Measurements from ENCODE around the gene ZNF655. TPM values are rescaled to one million over a fixed set of nuclear protein-coding genes. Genes with fewer than 3 reads are reported as not detected.

ZNF655 gene
- total and polyA plus RNA-seq, 2 of the 4 experiments (the other 2 are of a cell fraction) = 49.6 to 54.7 TPM

DNA sequence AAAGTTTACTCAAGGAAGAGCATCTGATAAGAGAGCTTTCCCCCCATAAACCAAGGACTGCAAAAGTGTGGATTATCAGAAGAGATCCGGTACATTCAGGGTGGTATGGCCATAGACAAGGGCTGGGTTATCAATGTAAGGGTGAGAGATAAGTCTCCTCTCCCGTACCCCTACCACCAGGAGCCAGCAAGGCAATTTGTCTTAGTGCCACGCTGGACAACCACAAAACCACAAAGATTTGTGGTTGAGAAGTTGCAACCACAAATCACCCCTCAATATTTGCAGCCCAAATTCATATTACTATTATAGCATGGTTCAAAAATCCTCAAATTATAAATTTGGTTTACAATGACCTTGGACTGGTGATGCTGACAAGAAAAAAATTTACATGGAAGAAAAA is 56.1 kb downstream of the ZNF655 start:
- Histone ChIP-seq H3K4me3 (ENCODE audit: insufficient read depth, low read depth, low read length) (no peak overlapping the region), H3K14ac (replicated peaks; ENCODE audit: low read depth, low read length) (no peak overlapping the region), H2BK20ac (ENCODE audit: low read depth, low read length) (no peak overlapping the region), H2BK5ac (ENCODE audit: low read depth, low read length, poor library complexity, severe bottlenecking) (no peak overlapping the region), H2BK120ac (ENCODE audit: low read depth, low read length) (no peak overlapping the region), H3K4ac (ENCODE audit: low read depth, low read length) (no peak overlapping the region), H4K20me1 (ENCODE audit: insufficient read depth, low read length) (no peaks in the 10 kb centered on the region), H3K9ac (ENCODE audit: low read depth, low read length) (no peak overlapping the region), H2AFZ (replicated peaks; ENCODE audit: low read length, poor library complexity) (no peak overlapping the region), H3K23ac (ENCODE audit: low read depth, low read length) (no peak overlapping the region), H3K36me3 (ENCODE audit: control insufficient read depth, insufficient read depth, low read length) (peaks cover 4% of the 10 kb centered on the region; the same call in 1 of the 2 replicates), H3K27ac (ENCODE audit: insufficient read depth, low read length) (no peak overlapping the region), H3K18ac (ENCODE audit: low read depth, low read length) (no peak overlapping the region), H4K8ac (ENCODE audit: low read depth in 2 of 2, low read length in 2 of 2) (no peak overlapping the region), H3K4me1 (ENCODE audit: control insufficient read depth, insufficient read depth, low read length) (no peaks in the 10 kb centered on the region), H2AK5ac (ENCODE audit: low read depth, low read length) (no peak overlapping the region), H3K79me1 (ENCODE audit: low read depth in 1 of 2, low read length in 2 of 2) (peaks cover 11 to 17% of the 10 kb centered on the region in 2 experiments; a peak in 3 of 4 replicates), H3K4me2 (ENCODE audit: low read depth, low read length) (no peak overlapping the region), H2BK15ac (ENCODE audit: low read depth, low read length) (no peak overlapping the region), H3K9me3 (ENCODE audit: control insufficient read depth, insufficient read depth, low read length) (no peaks in the 10 kb centered on the region), H2AK9ac (replicated peaks; ENCODE audit: low read depth, low read length, poor library complexity) (no peak overlapping the region), H4K91ac (ENCODE audit: insufficient read depth, low read depth, low read length) (no peak overlapping the region), H4K5ac (ENCODE audit: low read depth, low read length) (no peak overlapping the region), H3K27me3 (ENCODE audit: control insufficient read depth, insufficient read depth, low read length) (no peaks in the 10 kb centered on the region; the same call in 1 of the 2 replicates), H3K9me1 (ENCODE audit: insufficient read depth, low read length) (peaks cover 3% of the 10 kb centered on the region; the same call in 1 of the 2 replicates), H3K56ac (ENCODE audit: extremely low read depth, insufficient read depth, low read length) (no peak overlapping the region)
- ATAC-seq (ENCODE audit: low read depth) = no peak
- WGBS, 2 experiments (ENCODE audit: extremely low coverage in 2 of 2, insufficient read length in 1 of 2) = no CpG with 5 or more reads among the region's 3 CpGs
- ChIA-PET POLR2A (ENCODE audit: unreplicated experiment) (no interaction called here), CTCF (no interaction called here)
- DNase-seq = no peak
- no TSS peak for BruUV-seq (replicated peaks)
- TF ChIP-seq POLR2A (IDR thresholded peaks at IDR 0.05; ENCODE audit: low read depth, low read length) = no peak
- TF ChIP-seq, protein P1, sequence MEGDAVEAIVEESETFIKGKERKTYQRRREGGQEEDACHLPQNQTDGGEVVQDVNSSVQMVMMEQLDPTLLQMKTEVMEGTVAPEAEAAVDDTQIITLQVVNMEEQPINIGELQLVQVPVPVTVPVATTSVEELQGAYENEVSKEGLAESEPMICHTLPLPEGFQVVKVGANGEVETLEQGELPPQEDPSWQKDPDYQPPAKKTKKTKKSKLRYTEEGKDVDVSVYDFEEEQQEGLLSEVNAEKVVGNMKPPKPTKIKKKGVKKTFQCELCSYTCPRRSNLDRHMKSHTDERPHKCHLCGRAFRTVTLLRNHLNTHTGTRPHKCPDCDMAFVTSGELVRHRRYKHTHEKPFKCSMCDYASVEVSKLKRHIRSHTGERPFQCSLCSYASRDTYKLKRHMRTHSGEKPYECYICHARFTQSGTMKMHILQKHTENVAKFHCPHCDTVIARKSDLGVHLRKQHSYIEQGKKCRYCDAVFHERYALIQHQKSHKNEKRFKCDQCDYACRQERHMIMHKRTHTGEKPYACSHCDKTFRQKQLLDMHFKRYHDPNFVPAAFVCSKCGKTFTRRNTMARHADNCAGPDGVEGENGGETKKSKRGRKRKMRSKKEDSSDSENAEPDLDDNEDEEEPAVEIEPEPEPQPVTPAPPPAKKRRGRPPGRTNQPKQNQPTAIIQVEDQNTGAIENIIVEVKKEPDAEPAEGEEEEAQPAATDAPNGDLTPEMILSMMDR (conservative IDR thresholded peaks at IDR 0.05; ENCODE audit: low read depth, low read length) = no peak
- TF ChIP-seq BHLHE40 (IDR thresholded peaks at IDR 0.05; ENCODE audit: low read depth, low read length) = no peak
- TF ChIP-seq, protein P2, sequence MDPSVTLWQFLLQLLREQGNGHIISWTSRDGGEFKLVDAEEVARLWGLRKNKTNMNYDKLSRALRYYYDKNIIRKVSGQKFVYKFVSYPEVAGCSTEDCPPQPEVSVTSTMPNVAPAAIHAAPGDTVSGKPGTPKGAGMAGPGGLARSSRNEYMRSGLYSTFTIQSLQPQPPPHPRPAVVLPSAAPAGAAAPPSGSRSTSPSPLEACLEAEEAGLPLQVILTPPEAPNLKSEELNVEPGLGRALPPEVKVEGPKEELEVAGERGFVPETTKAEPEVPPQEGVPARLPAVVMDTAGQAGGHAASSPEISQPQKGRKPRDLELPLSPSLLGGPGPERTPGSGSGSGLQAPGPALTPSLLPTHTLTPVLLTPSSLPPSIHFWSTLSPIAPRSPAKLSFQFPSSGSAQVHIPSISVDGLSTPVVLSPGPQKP (IDR thresholded peaks at IDR 0.05; ENCODE audit: borderline replicate concordance, low read depth, low read length) = no peak
- no peak for TF ChIP-seq FOS (IDR thresholded peaks at IDR 0.05; ENCODE audit: low read depth, low read length)
- TF ChIP-seq CEBPB (IDR thresholded peaks at IDR 0.05; ENCODE audit: low read depth, low read length) = no peak
- TF ChIP-seq RCOR1 (IDR thresholded peaks at IDR 0.05; ENCODE audit: insufficient replicate concordance, low read length) = no peak
- TF ChIP-seq MAFK (IDR thresholded peaks at IDR 0.05; ENCODE audit: low read depth, low read length) = no peak
- dilution Hi-C loops (cut with HindIII; ENCODE audit: low sequenced_read_pairs, unreplicated experiment) (no loop called here), intact Hi-C loops (cut with micrococcal nuclease) (no loop called here), in situ Hi-C loops (cut with MboI; ENCODE audit: low sequenced_read_pairs) (no loop called here)

All from IMR-90 (cell line).